KOPT-K1 (cell line): ENCODE data around the gene CAMSAP3.

Experiments
- H3K27ac ChIP-seq: fragments of 200-600 bp; sonication (generic); 2 replicates; pipeline ENCODE4 v1.5.1; 2016; ENCODE audit warnings: antibody characterized with exemption, mild to moderate bottlenecking, low read depth, low read length; ENCODE audit not compliant: poor library complexity, severe bottlenecking
- H3K36me3 ChIP-seq: fragments of 200-600 bp; sonication (generic); 2 replicates; pipeline ENCODE4 v1.5.1; 2017; ENCODE audit warnings: antibody characterized with exemption, mild to moderate bottlenecking, low read length, moderate library complexity; ENCODE audit not compliant: insufficient read depth
- H3K9me3 ChIP-seq: fragments of 200-600 bp; sonication (generic); 2 replicates; pipeline ENCODE4 v1.5.1; 2017; ENCODE audit warnings: antibody characterized with exemption, low read length, mild to moderate bottlenecking; ENCODE audit not compliant: insufficient read depth, poor library complexity, severe bottlenecking

Gene CAMSAP3

GRCh38 chr19:7658219-7658686, 62.6 kb downstream of the CAMSAP3 start:
- Histone ChIP-seq H3K27ac (peak overlapping the region; percentile 79), H3K9me3 (no peaks in the 10 kb centered on the region)

GRCh38 chr19:7661744-7662538, 66.3 kb downstream of the CAMSAP3 start:
- Histone ChIP-seq H3K36me3 (no peaks in the 10 kb centered on the region), H3K9me3 (no peaks in the 10 kb centered on the region), H3K27ac (no peak overlapping the region)

More at GRCh38 chr19:7658219-7658686, 62.6 kb downstream of the CAMSAP3 start:
- no peaks in the 10 kb centered on the region for H3K36me3 ChIP-seq

DNA sequence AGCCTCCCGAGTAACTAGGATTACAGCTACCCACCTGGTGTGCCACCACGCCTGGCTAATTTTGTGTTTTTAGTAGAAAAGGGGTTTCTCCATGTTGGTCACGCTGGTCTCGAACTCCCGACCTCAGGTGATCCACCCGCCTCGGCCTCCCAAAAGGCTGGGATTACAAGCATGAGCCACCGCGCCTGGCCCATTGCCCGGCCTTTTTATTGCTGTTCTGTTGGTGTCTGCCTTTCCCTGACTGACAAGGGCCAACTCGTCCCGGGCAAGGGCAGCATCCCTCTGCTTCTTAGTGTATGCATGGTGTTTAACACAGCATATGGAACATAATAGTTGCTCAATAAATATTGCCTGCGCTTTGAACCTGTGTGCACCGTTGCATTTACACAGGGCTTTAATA, 67.0 kb downstream of the CAMSAP3 start:
- H3K27ac ChIP-seq: no peak overlapping the region
- no peaks in the 10 kb centered on the region for H3K36me3 ChIP-seq
- H3K9me3 ChIP-seq: no peaks in the 10 kb centered on the region

DNA sequence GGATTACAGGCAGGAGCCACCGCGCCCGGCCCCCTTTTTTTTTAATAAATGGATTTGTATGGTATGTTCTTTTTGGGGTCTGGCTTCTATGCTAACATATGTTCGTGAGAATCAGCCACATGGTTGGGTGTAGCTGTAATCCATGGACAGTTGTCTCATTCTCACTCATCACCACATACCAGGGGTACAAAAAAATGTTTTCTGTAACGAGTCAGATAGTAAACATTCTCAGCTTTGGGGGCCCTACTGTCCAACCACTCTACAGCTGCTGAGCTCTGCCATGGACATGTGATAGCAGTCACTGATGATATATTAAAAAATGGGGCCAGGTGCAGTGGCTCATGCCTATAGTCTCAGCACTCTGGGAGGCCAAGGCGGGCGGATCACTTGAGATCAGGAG, 68.0 kb downstream of the CAMSAP3 start:
- no peaks in the 10 kb centered on the region for H3K9me3 ChIP-seq
- no peaks in the 10 kb centered on the region for H3K36me3 ChIP-seq
- no peak overlapping the region for H3K27ac ChIP-seq

- no peaks in the 10 kb centered on the region for H3K36me3 ChIP-seq
- H3K9me3 ChIP-seq: no peaks in the 10 kb centered on the region
- H3K27ac ChIP-seq: no peak overlapping the region
Observed at GRCh38 chr19:7665076-7665475, 69.4 kb downstream of the CAMSAP3 start.
